Tibial nerve (tissue), 4 donors: ENCODE results near the gene PIEZO1.

Experiments
- EP300 ChIP-seq, 2 donors: sonication (generic); formaldehyde crosslinking; IDR thresholded peaks; one replicate each; pipeline ENCODE4 v1.6.1; 2017; ENCODE audit warnings: antibody characterized with exemption in 2 of 2, mild to moderate bottlenecking in 1 of 2
- TF ChIP-seq, protein P1 (sequence below), 5 experiments: fragments of 200-600 bp in 3 of 5; fragments of 450-650 bp in 2 of 5; sonication (generic) in 3 of 5; IDR thresholded peaks; one replicate each; pipeline ENCODE4 v1.5.1; 2016 to 2019; ENCODE audit warnings: antibody characterized with exemption in 5 of 5, mild to moderate bottlenecking in 3 of 5, moderate library complexity in 2 of 5

DNA sequence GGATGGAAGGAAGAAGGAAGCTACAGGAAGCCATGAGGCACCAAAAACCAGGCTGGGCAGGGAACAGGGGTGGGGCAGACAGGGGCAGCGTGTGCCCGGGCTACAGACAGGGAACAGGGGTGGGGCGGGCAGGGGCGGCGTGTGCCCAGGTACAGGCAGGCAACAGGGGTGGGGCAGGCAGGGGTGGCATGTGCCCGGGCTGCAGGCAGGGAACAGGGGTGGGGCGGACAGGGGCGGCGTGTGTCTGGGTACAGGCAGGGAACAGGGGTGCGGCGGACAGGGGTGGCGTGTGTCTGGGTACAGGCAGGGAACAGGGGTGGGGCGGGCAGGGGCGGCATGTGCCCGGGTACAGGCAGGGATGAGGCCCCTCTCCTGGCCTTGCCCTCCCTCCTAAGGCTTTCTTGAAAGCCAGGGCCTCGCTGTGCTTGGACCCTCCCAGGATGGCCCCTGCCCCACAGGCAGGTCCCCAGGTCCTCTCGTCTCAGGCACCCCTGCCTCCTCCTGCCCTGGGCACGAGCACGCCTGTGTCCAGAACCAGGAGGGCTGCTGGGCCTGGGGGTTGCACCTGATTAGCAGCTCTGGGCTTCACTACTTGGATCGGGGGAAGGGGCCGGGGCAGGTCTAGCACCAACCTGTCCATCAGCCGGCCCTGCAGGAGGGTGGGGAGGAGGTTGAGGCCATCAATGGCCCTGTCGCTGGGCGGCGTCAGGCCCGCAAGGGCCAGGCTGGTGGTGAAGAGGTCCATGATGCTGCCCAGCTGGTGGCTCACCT, 41.2 kb upstream of the PIEZO1 start:
- TF ChIP-seq, protein P1, sequence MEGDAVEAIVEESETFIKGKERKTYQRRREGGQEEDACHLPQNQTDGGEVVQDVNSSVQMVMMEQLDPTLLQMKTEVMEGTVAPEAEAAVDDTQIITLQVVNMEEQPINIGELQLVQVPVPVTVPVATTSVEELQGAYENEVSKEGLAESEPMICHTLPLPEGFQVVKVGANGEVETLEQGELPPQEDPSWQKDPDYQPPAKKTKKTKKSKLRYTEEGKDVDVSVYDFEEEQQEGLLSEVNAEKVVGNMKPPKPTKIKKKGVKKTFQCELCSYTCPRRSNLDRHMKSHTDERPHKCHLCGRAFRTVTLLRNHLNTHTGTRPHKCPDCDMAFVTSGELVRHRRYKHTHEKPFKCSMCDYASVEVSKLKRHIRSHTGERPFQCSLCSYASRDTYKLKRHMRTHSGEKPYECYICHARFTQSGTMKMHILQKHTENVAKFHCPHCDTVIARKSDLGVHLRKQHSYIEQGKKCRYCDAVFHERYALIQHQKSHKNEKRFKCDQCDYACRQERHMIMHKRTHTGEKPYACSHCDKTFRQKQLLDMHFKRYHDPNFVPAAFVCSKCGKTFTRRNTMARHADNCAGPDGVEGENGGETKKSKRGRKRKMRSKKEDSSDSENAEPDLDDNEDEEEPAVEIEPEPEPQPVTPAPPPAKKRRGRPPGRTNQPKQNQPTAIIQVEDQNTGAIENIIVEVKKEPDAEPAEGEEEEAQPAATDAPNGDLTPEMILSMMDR (IDR thresholded peaks at IDR 0.05) = no peak
- no peak for TF ChIP-seq EP300 (IDR thresholded peaks at IDR 0.05)
